ENCODE data around the gene FAM13B.
"Not testable (repeated sequence)": the region's sequence is repeated elsewhere in the genome, so short reads cannot be mapped to it uniquely, and the experiment has no call there.

The FAM13B gene

DNA sequence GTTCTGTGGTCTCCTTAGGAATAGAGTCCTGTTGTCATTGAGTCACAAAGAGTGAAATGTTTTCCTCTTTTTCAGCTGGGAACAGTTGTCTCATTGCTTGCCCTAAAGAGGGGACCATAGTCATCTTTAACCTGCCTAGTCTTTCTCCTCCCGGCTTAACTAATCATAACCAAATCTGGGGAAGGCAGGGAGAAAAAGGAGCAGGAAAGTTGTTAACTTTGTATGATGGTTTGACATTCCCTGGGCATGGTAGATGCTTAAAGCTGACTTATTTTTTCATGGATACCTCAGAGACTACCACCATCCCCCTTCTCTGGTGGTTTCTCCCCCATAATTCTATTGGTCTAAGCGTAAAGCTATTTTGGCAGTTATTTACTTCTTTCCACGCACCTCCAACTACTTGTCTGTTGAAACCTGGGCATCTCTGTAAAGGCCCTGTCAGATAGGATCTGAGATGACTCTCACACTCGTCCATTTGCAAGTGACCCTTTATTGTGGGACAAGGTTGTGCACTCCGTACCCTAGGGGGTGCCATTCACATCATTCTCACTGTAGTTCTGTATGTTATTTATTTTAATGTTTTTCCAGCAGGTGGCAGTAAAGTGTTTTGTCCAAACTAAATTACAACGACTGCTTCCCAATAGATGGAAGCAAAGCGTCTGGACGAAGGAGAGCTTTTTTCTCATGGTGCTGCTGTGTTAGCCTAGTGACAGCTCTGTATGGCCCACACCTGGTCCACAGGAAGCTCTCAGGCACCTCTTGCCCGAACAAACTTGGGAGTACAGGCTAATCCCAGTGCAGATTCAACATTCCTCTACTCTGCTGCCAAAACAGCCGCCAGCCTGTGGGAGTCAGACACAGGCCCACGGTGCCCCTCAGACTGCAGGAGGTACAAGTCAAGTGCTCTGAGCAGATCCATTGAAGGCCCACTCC lies 3.0 kb upstream of the FAM13B start:
- Histone ChIP-seq H3K4me3 (ENCODE audit: insufficient read depth, low read depth, low read length, poor library complexity, severe bottlenecking) (no peak overlapping the region), H3K27ac (ENCODE audit: insufficient read depth, low read length, poor library complexity, severe bottlenecking) (no peak overlapping the region), H3K4me1 (ENCODE audit: control insufficient read depth, insufficient read depth, low read length, poor library complexity, severe bottlenecking) (peaks cover 11% of the 10 kb centered on the region), H3K36me3 (ENCODE audit: control insufficient read depth, insufficient read depth, low read length) (no peaks in the 10 kb centered on the region), H3K9me3 (ENCODE audit: control insufficient read depth, low read length) (no peaks in the 10 kb centered on the region), H3K27me3 (replicated peaks; ENCODE audit: control insufficient read depth, insufficient read depth, low read length, poor library complexity, severe bottlenecking) (no peaks in the 10 kb centered on the region)
- DNase-seq, result peak; percentile 23 to 53 (median 51)

- no peak overlapping the region for H3K4me3 ChIP-seq (ENCODE audit: insufficient read depth, low read depth, low read length, poor library complexity, severe bottlenecking)
- DNase-seq, result no peak
- H3K27ac ChIP-seq (ENCODE audit: insufficient read depth, low read length, poor library complexity, severe bottlenecking), result peak overlapping the region; percentile 93
Measured at GRCh38 chr5:138033907-138034306, 1.0 kb upstream of the FAM13B start.

DNA sequence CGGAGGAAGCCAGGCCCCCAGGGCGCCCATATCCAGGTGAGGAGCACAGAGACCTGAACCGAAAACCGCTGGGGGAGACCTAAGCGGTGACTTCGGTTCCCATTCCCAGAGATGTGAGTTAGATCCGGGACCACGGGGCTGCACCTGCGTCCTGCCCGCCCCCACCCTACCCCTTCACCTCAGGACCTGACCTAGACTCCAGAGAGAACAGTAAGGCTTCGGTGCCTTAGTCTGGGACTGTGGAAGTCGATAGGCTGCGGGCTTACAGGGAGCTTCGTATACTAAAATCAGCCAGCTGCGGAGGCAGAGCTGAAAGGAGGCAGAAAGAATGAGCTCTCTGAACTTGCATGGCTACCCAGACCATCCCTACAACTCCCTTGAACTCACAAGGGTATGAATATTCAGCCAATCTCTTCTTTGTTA lies 518 bp upstream of the FAM13B start:
- Histone ChIP-seq H3K27me3 (replicated peaks; ENCODE audit: control insufficient read depth, insufficient read depth, low read length, poor library complexity, severe bottlenecking) (no peaks in the 10 kb centered on the region), H3K4me3 (ENCODE audit: insufficient read depth, low read depth, low read length, poor library complexity, severe bottlenecking) (peak overlapping the region; percentile 82), H3K4me1 (ENCODE audit: control insufficient read depth, insufficient read depth, low read length, poor library complexity, severe bottlenecking) (peaks cover 22% of the 10 kb centered on the region), H3K27ac (ENCODE audit: insufficient read depth, low read length, poor library complexity, severe bottlenecking) (peak overlapping the region; percentile 93), H3K36me3 (ENCODE audit: control insufficient read depth, insufficient read depth, low read length) (no peaks in the 10 kb centered on the region), H3K9me3 (ENCODE audit: control insufficient read depth, low read length) (no peaks in the 10 kb centered on the region)
- DNase-seq, result peak in 1 of 3 donors; percentile 15

More at GRCh38 chr5:138033907-138034306, 1.0 kb upstream of the FAM13B start:
- H3K4me1 ChIP-seq (ENCODE audit: control insufficient read depth, insufficient read depth, low read length, poor library complexity, severe bottlenecking), result peaks cover 22% of the 10 kb centered on the region
- no peaks in the 10 kb centered on the region for H3K9me3 ChIP-seq (ENCODE audit: control insufficient read depth, low read length)
- H3K36me3 ChIP-seq (ENCODE audit: control insufficient read depth, insufficient read depth, low read length), result no peaks in the 10 kb centered on the region
- H3K27me3 ChIP-seq (replicated peaks; ENCODE audit: control insufficient read depth, insufficient read depth, low read length, poor library complexity, severe bottlenecking), result no peaks in the 10 kb centered on the region

DNA sequence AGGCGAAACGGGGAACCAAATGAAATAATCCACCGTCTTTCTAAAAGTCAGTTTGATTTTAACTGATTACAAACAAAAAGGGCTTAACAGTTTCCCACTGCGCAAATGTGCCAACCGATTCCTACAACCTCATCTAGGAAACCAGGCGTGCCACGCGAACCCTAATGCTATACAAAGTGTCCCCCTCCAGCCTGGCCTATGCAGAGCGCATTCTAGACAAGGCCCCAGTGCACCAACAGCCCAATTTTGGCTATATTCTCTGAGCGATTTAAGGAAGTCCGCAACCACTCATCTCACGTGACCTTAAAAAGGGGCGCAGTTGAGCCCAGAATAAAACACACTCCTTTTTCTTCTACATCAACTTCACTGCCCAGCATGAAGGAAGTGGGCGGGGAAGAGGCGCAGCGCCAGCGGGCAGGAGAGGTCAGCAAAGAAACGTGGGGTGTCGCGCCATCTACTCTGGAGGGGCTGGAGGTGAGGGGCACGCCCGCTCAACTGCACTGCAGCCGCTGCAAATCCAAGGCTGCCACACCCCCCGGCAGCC lies 779 bp downstream of the FAM13B start:
- no peaks in the 10 kb centered on the region for H3K36me3 ChIP-seq (ENCODE audit: control insufficient read depth, insufficient read depth, low read length)
- no peaks in the 10 kb centered on the region for H3K27me3 ChIP-seq (replicated peaks; ENCODE audit: control insufficient read depth, insufficient read depth, low read length, poor library complexity, severe bottlenecking)
- H3K9me3 ChIP-seq (ENCODE audit: control insufficient read depth, low read length), result no peaks in the 10 kb centered on the region
- peak in 2 of 3 donors; percentile 26 to 52 for DNase-seq
- peak overlapping the region; percentile 82 for H3K4me3 ChIP-seq (ENCODE audit: insufficient read depth, low read depth, low read length, poor library complexity, severe bottlenecking)
- peak overlapping the region; percentile 93 for H3K27ac ChIP-seq (ENCODE audit: insufficient read depth, low read length, poor library complexity, severe bottlenecking)
- peaks cover 34% of the 10 kb centered on the region for H3K4me1 ChIP-seq (ENCODE audit: control insufficient read depth, insufficient read depth, low read length, poor library complexity, severe bottlenecking)

- no peak overlapping the region for H3K27ac ChIP-seq (ENCODE audit: insufficient read depth, low read length, poor library complexity, severe bottlenecking)
- no peak for DNase-seq
- no peak overlapping the region for H3K4me3 ChIP-seq (ENCODE audit: insufficient read depth, low read depth, low read length, poor library complexity, severe bottlenecking)
- no peaks in the 10 kb centered on the region for H3K27me3 ChIP-seq (replicated peaks; ENCODE audit: control insufficient read depth, insufficient read depth, low read length, poor library complexity, severe bottlenecking)
- no peaks in the 10 kb centered on the region for H3K9me3 ChIP-seq (ENCODE audit: control insufficient read depth, low read length)
- H3K4me1 ChIP-seq (ENCODE audit: control insufficient read depth, insufficient read depth, low read length, poor library complexity, severe bottlenecking), result peaks cover 34% of the 10 kb centered on the region
- no peaks in the 10 kb centered on the region for H3K36me3 ChIP-seq (ENCODE audit: control insufficient read depth, insufficient read depth, low read length)
Measured at GRCh38 chr5:138029944-138030343, 2.9 kb downstream of the FAM13B start.

DNA sequence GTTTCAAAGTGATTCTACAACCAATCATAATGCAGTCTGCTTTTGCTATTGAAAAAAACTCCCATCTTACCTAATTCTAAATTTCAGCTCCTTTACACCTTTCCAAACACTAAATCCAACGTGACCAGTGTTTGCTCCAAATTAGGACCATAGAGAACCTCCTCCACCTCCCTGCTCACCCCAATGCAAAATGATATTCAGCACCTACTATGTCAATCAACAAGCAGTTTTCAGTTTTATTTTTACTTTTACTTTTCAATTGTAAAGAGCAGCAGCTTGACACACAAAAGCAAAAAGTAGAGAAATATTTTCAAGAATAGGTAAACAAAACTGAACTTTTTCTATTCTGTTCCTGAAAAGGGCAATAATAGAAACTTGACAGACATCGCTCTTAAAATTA lies 3.4 kb downstream of the FAM13B start:
- no peak for DNase-seq
- no peaks in the 10 kb centered on the region for H3K27me3 ChIP-seq (replicated peaks; ENCODE audit: control insufficient read depth, insufficient read depth, low read length, poor library complexity, severe bottlenecking)
- no peak overlapping the region for H3K27ac ChIP-seq (ENCODE audit: insufficient read depth, low read length, poor library complexity, severe bottlenecking)
- H3K4me3 ChIP-seq (ENCODE audit: insufficient read depth, low read depth, low read length, poor library complexity, severe bottlenecking), result no peak overlapping the region
- no peaks in the 10 kb centered on the region for H3K9me3 ChIP-seq (ENCODE audit: control insufficient read depth, low read length)
- peaks cover 34% of the 10 kb centered on the region for H3K4me1 ChIP-seq (ENCODE audit: control insufficient read depth, insufficient read depth, low read length, poor library complexity, severe bottlenecking)
- no peaks in the 10 kb centered on the region for H3K36me3 ChIP-seq (ENCODE audit: control insufficient read depth, insufficient read depth, low read length)

GRCh38 chr5:138028971-138029365 lies 3.9 kb downstream of the FAM13B start:
- no peaks in the 10 kb centered on the region for H3K27me3 ChIP-seq (replicated peaks; ENCODE audit: control insufficient read depth, insufficient read depth, low read length, poor library complexity, severe bottlenecking)
- H3K4me3 ChIP-seq (ENCODE audit: insufficient read depth, low read depth, low read length, poor library complexity, severe bottlenecking), result no peak overlapping the region
- H3K36me3 ChIP-seq (ENCODE audit: control insufficient read depth, insufficient read depth, low read length), result no peaks in the 10 kb centered on the region
- DNase-seq, result no peak
- H3K9me3 ChIP-seq (ENCODE audit: control insufficient read depth, low read length), result no peaks in the 10 kb centered on the region
- H3K27ac ChIP-seq (ENCODE audit: insufficient read depth, low read length, poor library complexity, severe bottlenecking), result no peak overlapping the region
- H3K4me1 ChIP-seq (ENCODE audit: control insufficient read depth, insufficient read depth, low read length, poor library complexity, severe bottlenecking), result peaks cover 34% of the 10 kb centered on the region

DNA sequence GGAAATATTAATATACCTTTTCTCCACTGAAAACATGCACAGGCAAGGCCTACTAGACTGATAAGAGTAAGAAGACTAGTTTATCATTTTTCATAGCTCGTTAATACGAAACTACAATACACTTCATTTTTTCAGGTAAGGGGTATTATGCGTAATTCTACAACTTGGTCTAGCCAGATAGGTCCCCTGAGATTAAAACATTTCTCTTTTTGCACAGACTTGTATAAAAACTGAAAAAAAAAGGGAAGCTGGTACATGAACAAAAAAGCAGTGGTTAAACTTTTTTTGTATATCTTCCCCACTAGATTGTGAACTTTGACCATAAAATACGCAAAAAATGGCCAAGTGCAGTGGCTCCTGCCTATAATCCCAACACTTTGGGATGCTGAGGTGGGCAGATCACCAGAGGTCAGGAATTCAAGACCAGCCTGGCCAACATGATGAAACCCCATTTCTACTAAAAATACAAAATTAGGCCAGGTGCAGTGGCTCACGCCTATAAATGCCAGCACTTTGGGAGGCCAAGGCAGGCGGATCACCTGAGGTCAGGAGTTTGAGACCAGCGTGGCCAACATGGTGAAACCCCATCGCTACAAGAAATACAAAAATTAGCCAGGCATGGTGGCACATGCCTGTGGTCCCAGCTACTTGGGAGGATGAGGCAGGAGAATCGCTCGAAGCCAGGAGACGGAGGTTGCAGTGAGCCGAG lies 4.5 kb downstream of the FAM13B start:
- H3K27ac ChIP-seq (ENCODE audit: insufficient read depth, low read length, poor library complexity, severe bottlenecking); H3K9me3 ChIP-seq (ENCODE audit: control insufficient read depth, low read length); H3K4me3 ChIP-seq (ENCODE audit: insufficient read depth, low read depth, low read length, poor library complexity, severe bottlenecking); DNase-seq; H3K36me3 ChIP-seq (ENCODE audit: control insufficient read depth, insufficient read depth, low read length); H3K27me3 ChIP-seq (replicated peaks; ENCODE audit: control insufficient read depth, insufficient read depth, low read length, poor library complexity, severe bottlenecking): not testable (repeated sequence)
- peaks cover 32% of the 10 kb centered on the region for H3K4me1 ChIP-seq (ENCODE audit: control insufficient read depth, insufficient read depth, low read length, poor library complexity, severe bottlenecking)

DNA sequence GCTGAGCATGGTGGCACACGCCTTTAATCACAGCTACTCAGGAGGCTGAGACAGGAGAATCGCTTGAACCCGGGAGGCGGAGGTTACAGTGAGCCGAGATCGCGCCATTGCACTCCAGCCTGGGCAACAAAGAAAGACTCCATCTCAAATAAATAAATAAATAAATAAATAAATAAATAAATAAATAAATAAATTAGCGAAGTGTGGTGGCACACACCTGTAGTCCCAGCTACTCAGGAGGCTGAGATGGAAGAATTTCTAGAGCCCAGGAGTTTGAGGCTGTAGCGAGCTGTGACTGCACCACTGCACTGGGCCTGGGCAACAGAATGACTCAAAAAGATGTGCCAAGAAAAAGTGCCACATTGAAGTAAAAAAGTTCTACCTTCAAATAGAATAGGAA lies 6.1 kb downstream of the FAM13B start:
- not testable (repeated sequence) for H3K27me3 ChIP-seq (replicated peaks; ENCODE audit: control insufficient read depth, insufficient read depth, low read length, poor library complexity, severe bottlenecking); H3K9me3 ChIP-seq (ENCODE audit: control insufficient read depth, low read length); DNase-seq; H3K4me3 ChIP-seq (ENCODE audit: insufficient read depth, low read depth, low read length, poor library complexity, severe bottlenecking); H3K36me3 ChIP-seq (ENCODE audit: control insufficient read depth, insufficient read depth, low read length); H3K27ac ChIP-seq (ENCODE audit: insufficient read depth, low read length, poor library complexity, severe bottlenecking)
- peaks cover 29% of the 10 kb centered on the region for H3K4me1 ChIP-seq (ENCODE audit: control insufficient read depth, insufficient read depth, low read length, poor library complexity, severe bottlenecking)

DNA sequence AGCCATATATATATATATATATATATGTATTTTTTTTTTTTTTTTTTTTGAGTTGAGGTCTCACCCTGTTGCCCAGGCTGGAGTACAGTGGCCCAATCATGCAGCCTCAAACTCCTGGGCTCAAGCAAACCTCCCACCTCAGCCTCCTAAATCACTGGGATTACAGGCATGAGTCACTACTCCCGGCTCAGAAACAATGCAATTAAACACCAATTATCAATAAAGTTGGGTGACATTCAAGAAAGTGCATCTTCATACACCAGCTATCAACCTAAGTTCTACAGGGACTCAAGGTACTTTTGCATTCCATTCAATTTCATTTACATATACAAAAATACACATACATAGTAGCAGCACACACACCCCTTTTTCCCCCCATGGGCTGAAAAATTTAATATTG lies 7.6 kb downstream of the FAM13B start:
- Histone ChIP-seq H3K27ac (ENCODE audit: insufficient read depth, low read length, poor library complexity, severe bottlenecking) (no peak overlapping the region), H3K4me3 (ENCODE audit: insufficient read depth, low read depth, low read length, poor library complexity, severe bottlenecking) (no peak overlapping the region), H3K36me3 (ENCODE audit: control insufficient read depth, insufficient read depth, low read length) (peaks cover 6% of the 10 kb centered on the region), H3K27me3 (replicated peaks; ENCODE audit: control insufficient read depth, insufficient read depth, low read length, poor library complexity, severe bottlenecking) (no peaks in the 10 kb centered on the region), H3K9me3 (ENCODE audit: control insufficient read depth, low read length) (no peaks in the 10 kb centered on the region), H3K4me1 (ENCODE audit: control insufficient read depth, insufficient read depth, low read length, poor library complexity, severe bottlenecking) (peaks cover 20% of the 10 kb centered on the region)
- DNase-seq, result no peak

Data from effector memory CD4-positive, alpha-beta T cell (primary cell).